HG03066 (cell line): ENCODE data around the gene KIF3A.

ENCODE experiments used
- ATAC-seq: cut with Tn5 transposase; IDR thresholded peaks from one replicate; pipeline ENCODE4 v1.9.1; 2021; ENCODE audit warnings: low read depth; ENCODE audit not compliant: unreplicated experiment

Gene KIF3A

GRCh38 chr5:132666310-132667123 is 70.8 kb downstream of the KIF3A start:
- no peak for ATAC-seq

DNA sequence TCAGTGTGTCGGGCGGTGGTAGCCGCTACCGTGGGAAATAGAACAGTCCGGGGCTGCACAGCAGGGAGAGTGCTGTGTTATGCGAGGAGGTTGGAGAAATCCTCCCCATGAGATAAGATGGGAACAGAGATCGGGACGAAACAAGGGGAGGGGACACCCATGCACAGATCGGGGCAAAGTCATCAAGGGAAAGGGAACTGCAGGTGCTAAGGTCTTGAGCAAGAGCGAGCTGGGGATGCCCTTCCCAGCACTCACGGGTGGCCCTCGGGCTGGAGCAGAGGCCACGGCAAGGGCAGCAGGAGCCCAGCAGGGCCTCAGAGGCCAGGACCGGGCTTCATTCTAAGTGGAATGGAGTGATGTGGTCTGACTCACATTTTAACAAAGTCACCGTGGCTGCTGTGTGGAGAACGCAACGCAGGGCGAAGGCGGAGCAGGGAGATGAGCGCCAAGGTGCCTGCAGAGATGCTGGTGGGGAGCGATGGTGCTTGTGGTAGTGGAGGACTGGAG is 71.7 kb downstream of the KIF3A start:
- no peak for ATAC-seq

DNA sequence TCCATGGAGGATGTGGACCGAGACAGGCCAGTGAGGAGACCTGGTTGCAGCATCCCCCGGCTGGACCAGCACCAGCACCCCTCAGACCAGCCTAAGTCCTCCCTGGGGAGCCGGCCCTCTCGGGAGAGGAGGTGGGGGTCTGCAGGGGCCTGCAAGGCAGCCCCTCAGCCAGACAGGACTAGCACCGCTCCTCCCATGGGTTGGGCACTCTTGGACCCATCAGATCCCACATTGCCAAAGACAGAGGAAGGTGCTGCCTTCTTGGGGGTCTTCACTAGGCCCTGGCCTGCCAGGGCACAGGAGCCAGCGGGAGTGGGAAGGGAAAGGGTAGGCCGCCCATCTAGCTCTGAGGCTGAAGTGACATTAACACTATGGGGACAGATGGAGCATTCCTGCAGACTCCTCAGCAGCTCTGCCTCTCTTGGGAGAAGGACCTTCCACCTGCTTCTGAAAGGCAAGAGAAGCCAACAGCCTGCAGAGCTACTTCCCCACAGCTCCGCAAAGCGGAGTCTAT is 72.6 kb downstream of the KIF3A start:
- no peak for ATAC-seq

DNA sequence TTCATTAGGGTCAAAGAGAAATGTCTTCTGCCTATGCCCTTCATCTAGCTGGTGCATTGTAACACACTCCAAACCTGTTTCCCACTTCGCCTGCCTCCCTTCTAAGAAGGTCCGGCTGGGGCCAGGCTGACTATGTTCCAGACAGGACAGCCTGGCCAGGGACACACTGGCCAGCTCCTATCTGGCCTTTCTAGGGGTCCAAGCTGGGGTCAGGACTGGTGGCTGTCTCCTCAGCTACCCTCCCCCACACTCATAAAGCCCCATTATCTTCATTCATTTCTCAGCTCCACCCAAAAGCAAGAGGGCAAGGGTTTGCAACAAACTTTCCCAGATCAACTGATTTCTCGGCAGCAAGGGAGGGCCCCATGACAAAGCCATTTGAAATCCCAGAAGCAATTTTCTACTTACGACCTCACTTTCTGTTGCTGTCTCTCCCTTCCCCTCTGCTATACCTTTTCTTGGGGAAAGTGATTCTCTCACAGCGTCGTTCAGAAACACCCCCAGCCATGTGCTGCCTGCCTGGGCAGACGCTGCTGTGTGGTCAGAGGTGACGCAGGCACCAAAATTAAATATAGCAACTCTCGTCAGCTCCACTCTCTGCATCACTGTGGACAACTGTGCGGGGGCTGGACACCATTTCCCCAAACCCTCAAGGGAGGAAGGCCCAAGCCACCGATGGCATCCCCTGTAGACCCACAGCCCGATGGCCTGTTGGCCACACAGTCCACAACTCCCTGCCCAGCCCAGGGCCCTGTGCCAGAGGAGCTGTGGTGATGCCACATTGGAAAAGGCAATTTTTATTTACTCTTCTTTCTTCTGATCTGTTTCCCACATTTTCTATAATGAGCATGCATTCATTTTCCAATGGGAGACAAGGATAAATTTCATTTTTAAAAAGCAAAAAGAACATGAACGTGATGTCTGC is 73.3 kb downstream of the KIF3A start:
- ATAC-seq, result peak; percentile 48

GRCh38 chr5:132662925-132663770 is 74.2 kb downstream of the KIF3A start:
- peak; percentile 59 for ATAC-seq

GRCh38 chr5:132662004-132662401 is 75.3 kb downstream of the KIF3A start:
- ATAC-seq, result no peak

DNA sequence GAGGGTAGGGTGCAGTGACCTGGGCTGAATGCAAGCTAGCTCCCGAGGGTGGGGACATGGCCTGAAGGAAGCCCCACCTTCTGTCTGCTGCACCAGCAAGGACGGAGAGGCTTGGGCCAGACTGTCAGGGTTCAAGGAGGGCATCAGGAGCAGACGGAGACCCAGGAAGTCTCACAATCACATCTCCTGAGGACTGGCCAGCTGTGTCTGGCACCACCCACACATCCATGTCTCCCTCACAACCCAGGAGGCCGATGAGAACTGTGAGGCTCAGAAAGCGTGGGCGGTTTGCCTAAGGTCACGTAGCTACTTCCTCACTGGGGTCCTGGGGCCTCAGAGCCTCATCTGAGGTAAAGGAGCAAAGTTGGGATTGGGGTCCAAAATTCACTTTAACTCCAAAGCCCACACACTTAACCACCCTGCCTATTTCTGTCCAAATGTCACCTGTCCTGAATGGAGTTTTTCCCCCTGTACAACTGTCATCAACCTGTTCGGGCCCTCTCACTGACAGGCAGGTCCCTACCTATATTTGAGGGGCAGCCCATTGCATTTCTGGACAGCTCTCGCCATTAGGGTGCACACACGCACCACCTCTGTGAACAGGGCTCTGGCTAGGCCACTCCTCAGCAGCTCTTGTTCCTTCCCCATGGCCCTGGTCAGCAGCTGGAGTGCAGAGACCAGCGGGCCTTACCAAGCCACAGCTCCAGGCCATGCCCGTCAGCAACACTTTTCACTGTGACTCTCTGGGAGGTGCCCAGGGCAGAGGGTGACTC is 75.9 kb downstream of the KIF3A start:
- no peak for ATAC-seq

- no peak for ATAC-seq
Measured at GRCh38 chr5:132659598-132660493, 77.5 kb downstream of the KIF3A start.

DNA sequence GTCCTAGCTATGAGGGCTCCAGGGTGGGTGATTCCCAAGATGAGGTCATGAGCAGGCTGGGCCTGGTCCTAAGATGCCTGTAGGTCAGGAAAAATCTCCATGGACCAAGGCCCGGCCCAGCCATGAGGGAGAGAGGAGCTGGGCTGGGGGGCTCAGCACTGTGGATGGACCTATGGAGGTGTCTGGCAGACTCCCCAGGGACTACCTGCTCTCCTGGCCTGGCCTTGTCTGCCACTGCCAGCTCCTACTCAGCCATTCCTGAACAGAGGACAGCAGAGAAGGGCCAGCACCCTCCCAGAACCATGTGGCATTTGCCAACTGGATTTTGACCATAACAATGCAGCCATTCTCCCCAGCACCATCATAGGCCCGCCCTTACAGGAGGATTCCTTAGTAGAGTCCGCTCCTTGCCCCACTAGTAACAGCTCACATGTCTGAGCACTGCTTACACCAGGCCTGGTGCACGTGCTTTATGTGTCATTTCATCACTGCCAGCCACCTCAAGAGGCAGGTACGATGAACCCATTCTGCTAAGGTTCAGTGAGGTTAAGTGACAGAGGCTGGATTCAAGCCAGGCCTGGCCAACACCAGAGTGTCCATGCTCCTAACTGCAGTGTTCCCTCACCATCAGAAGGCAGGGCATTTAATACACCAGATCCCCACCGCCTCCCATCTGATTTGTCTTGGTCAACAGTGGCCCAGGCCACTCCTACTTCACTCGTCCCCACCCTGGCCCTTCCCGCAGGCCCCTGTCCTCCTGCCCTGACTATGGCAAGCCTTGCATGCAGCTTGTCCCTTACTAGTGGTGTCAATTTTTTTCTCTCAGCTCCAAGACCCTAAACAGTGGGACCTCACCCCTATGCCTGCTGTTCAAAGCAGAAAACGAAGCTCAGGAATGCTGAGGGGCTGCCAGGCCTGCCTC is 78.7 kb downstream of the KIF3A start:
- no peak for ATAC-seq

GRCh38 chr5:132657676-132658380 is 79.5 kb downstream of the KIF3A start, which contains the start of gene IL13:
IL13 (plus strand) TSS chr5:132658173; CDS start chr5:132658187, 14 bp downstream.
- ATAC-seq, result no peak

DNA sequence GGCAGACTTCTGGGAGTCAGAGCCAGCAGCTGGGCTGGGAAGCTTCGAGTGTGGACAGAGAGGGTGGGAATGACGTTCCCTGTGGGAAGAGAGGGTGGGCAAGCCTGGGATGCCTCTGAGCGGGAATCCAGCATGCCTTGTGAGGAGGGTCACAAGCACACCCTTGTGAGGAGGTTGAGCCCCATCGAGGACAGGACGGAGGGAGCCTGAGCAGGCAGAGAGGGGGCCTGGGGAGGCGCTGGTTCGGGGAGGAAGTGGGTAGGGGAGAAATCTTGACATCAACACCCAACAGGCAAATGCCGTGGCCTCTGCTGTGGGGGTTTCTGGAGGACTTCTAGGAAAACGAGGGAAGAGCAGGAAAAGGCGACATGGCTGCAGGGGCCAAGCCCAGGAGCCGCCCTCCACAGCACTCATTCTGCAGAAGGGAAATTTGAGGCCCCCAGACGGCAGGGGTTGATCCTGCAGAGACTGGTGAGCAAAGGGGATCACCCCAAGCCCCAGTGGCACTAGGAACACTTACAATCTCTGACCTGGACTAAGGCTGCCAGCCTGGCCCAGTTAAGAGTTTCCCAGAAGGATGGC is 80.5 kb downstream of the KIF3A start:
- no peak for ATAC-seq

GRCh38 chr5:132655821-132656773 is 81.2 kb downstream of the KIF3A start:
- ATAC-seq, result no peak

DNA sequence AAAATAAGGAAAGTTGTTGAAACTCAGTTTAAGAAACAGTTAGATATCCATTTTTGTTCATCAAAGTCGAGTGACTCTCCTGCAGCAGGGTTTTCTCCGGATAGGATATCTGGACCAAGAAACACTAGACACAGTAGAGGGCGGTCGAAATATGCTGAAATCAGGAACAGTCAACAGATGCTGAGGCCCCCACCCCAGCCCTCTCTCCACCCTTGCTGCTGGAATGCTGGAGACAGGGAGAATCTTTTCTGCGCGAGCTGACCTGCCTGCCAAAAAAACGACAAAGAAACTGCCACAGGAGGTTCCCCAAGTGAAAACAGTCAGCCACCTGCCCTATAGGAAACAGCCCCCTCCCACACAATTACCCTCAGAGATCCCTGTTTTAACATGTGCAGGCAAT is 83.6 kb downstream of the KIF3A start:
- ATAC-seq, result no peak

- ATAC-seq, result no peak
Measured at GRCh38 chr5:132651838-132652469, 85.4 kb downstream of the KIF3A start.

GRCh38 chr5:132648355-132648754 is 89.0 kb downstream of the KIF3A start:
- ATAC-seq, result no peak
